K562 (cell line): Measurements from ENCODE around the gene ITPR2. TPM values are rescaled to one million over a fixed set of nuclear protein-coding genes. Genes with fewer than 3 reads are reported as not detected.

ENCODE experiments used
- ADNP ChIP-seq: fragments of 200-800 bp; sonication (Bioruptor generic); IDR thresholded peaks from 2 replicates; pipeline ENCODE4 v1.6.1; 2016; ENCODE audit warnings: missing genetic modification characterization, missing compliant biosample characterization
- BCL6 ChIP-seq: fragments of 250-450 bp; sonication (Bioruptor Pico); IDR thresholded peaks from 2 replicates; pipeline ENCODE4 v1.4.0; 2020
- MAFG ChIP-seq: fragments of 450-650 bp; conservative IDR thresholded peaks from 2 replicates; pipeline ENCODE4 v1.6.1; 2016; ENCODE audit warnings: missing genetic modification characterization, missing compliant biosample characterization
- NFYB ChIP-seq: IDR thresholded peaks from 2 replicates; pipeline ENCODE4 v1.6.1; 2011; ENCODE audit warnings: mild to moderate bottlenecking, moderate library complexity; ENCODE audit not compliant: insufficient read length; ENCODE audit errors: extremely low read depth
- NRF1 ChIP-seq, 2 experiments: fragments of 450-650 bp; IDR thresholded peaks in 1 of 2; conservative IDR thresholded peaks in 1 of 2; 2 replicates each; pipeline ENCODE4 v1.6.1; 2014; ENCODE audit warnings: mild to moderate bottlenecking in 2 of 2
- RAD21 ChIP-seq, 2 experiments: fragments of 250-450 bp in 1 of 2; fragments of 450-650 bp in 1 of 2; sonication (Bioruptor Pico) in 1 of 2; formaldehyde crosslinking in 1 of 2; IDR thresholded peaks in 1 of 2; conservative IDR thresholded peaks in 1 of 2; 2 replicates each; pipeline versions ENCODE4 v1.4.0 to v1.8.0; 2020 to 2022; ENCODE audit warnings: mild to moderate bottlenecking in 2 of 2, moderate library complexity in 1 of 2
- SMC3 ChIP-seq: conservative IDR thresholded peaks from 2 replicates; pipeline ENCODE4 v1.6.1; 2011; ENCODE audit warnings: low read depth, low read length, improper control_type of control experiment; ENCODE audit not compliant: insufficient read depth
- TBL1XR1 ChIP-seq, 2 experiments: IDR thresholded peaks; 2 replicates each; pipeline ENCODE4 v1.6.1; 2012; ENCODE audit warnings: improper control_type of control experiment in 2 of 2, low read length in 2 of 2, mild to moderate bottlenecking in 1 of 2
- ZEB2 ChIP-seq: fragments of 450-650 bp; IDR thresholded peaks from 2 replicates; pipeline ENCODE4 v1.6.1; 2016
- ZNF561 ChIP-seq: fragments of 450-650 bp; formaldehyde crosslinking; conservative IDR thresholded peaks from 2 replicates; pipeline ENCODE4 v1.4.0; 2020; ENCODE audit warnings: mild to moderate bottlenecking, moderate library complexity
- polyA plus RNA-seq, 8 experiments: library from polyadenylated mRNA; depleted of rRNA in 4 of 8; stranded (reverse) in 5 of 8; unstranded in 3 of 8; fragments of >200 nt; fragmentation: Nextera tagmentation in 2 of 8; fragmentation: Illumina TruSeq in 1 of 8; extraction: Ambion mirVana in 2 of 8; extraction: Trizol in 1 of 8; gene quantifications; 2 replicates each; pipeline versions ENCODE4 v1.2.1 to v1.2.3, GENCODE V29; 2011 to 2014; ENCODE audit warnings: inconsistent platforms in 1 of 8, missing spikeins in 1 of 8
- total RNA-seq, 7 experiments: library from RNA; depleted of rRNA in 6 of 7; stranded (reverse); fragments of >200 nt in 6 of 7; fragmentation: Illumina TruSeq in 2 of 7; extraction: Trizol in 2 of 7; gene quantifications; 2 replicates each; pipeline versions ENCODE4 v1.2.1 to v1.2.3, GENCODE V29; 2011 to 2021; ENCODE audit warnings: low replicate concordance in 1 of 7
- TF ChIP-seq, protein P1 (sequence below), 3 experiments: fragments of 200-800 bp in 1 of 3; fragments of 250-450 bp in 1 of 3; fragments of 450-650 bp in 1 of 3; sonication (Bioruptor Pico) in 1 of 3; sonication (Bioruptor generic) in 1 of 3; formaldehyde crosslinking in 1 of 3; IDR thresholded peaks; 2 replicates each; pipeline versions ENCODE4 v1.6.1 to v1.8.0; 2016 to 2022; ENCODE audit warnings: mild to moderate bottlenecking in 2 of 3, missing genetic modification characterization in 2 of 3, missing compliant biosample characterization in 1 of 3, moderate library complexity in 1 of 3
- TF ChIP-seq, protein P2 (sequence below), 2 experiments: fragments of 450-650 bp; formaldehyde crosslinking in 1 of 2; IDR thresholded peaks; 2 replicates each; pipeline versions ENCODE4 v1.4.0 to v1.6.1; 2014 to 2020; ENCODE audit warnings: mild to moderate bottlenecking in 2 of 2, borderline replicate concordance in 1 of 2, low read depth in 1 of 2
- TF ChIP-seq, protein P3 (sequence below), 3 experiments: IDR thresholded peaks in 2 of 3; conservative IDR thresholded peaks in 1 of 3; 2 replicates each; pipeline ENCODE4 v1.5.1; 2011 to 2012; ENCODE audit warnings: low read length in 3 of 3, mild to moderate bottlenecking in 3 of 3, control low read depth in 2 of 3, improper control_type of control experiment in 1 of 3, inconsistent platforms in 1 of 3, low read depth in 1 of 3, mixed read lengths in 1 of 3, moderate library complexity in 1 of 3; ENCODE audit not compliant: insufficient read depth in 2 of 3

The ITPR2 gene
- total and polyA plus RNA-seq, 9 of the 15 experiments (the other 6 are each of a cell fraction or from before 2014, with no cell fraction given) = 0.21 to 3.3 (median 0.95) TPM

DNA sequence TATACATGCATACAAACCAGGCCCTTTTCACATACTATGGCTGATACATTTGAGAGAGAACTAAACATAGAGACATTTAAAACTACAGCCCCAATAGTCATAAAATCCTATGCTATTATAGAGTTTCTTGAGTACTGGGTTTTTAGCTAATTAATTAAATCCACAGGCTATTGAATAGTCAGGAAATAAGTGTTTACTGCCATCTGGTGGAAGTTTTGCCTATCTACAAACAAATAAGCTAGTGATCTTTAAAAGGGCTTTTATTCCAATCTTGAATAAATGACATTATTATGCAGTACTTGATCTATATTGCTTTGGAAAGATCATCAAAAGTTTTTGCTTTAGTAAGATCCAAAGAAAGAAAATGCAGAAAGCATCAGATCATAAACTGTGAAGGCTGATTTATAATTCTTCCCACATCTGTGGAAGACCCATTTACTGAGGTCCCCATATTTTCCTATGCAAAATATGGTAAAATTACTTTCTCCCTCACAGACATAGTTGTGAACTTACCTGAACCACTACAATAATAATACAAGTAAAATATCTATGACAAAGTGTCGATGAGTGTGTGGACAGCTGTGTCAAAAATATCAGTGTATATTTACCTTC lies 131.3 kb downstream of the ITPR2 start (continued):
- TF ChIP-seq, protein P1, sequence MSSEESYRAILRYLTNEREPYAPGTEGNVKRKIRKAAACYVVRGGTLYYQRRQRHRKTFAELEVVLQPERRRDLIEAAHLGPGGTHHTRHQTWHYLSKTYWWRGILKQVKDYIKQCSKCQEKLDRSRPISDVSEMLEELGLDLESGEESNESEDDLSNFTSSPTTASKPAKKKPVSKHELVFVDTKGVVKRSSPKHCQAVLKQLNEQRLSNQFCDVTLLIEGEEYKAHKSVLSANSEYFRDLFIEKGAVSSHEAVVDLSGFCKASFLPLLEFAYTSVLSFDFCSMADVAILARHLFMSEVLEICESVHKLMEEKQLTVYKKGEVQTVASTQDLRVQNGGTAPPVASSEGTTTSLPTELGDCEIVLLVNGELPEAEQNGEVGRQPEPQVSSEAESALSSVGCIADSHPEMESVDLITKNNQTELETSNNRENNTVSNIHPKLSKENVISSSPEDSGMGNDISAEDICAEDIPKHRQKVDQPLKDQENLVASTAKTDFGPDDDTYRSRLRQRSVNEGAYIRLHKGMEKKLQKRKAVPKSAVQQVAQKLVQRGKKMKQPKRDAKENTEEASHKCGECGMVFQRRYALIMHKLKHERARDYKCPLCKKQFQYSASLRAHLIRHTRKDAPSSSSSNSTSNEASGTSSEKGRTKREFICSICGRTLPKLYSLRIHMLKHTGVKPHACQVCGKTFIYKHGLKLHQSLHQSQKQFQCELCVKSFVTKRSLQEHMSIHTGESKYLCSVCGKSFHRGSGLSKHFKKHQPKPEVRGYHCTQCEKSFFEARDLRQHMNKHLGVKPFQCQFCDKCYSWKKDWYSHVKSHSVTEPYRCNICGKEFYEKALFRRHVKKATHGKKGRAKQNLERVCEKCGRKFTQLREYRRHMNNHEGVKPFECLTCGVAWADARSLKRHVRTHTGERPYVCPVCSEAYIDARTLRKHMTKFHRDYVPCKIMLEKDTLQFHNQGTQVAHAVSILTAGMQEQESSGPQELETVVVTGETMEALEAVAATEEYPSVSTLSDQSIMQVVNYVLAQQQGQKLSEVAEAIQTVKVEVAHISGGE (CRISPR knock-in tag; IDR thresholded peaks at IDR 0.05) = no peak
- no peak for TF ChIP-seq MAFG (tag)
- TF ChIP-seq TBL1XR1 (IDR thresholded peaks at IDR 0.05; ENCODE audit: low read length in 2 of 2) = no peak
- TF ChIP-seq ZNF561 = no peak
- TF ChIP-seq, protein P2, sequence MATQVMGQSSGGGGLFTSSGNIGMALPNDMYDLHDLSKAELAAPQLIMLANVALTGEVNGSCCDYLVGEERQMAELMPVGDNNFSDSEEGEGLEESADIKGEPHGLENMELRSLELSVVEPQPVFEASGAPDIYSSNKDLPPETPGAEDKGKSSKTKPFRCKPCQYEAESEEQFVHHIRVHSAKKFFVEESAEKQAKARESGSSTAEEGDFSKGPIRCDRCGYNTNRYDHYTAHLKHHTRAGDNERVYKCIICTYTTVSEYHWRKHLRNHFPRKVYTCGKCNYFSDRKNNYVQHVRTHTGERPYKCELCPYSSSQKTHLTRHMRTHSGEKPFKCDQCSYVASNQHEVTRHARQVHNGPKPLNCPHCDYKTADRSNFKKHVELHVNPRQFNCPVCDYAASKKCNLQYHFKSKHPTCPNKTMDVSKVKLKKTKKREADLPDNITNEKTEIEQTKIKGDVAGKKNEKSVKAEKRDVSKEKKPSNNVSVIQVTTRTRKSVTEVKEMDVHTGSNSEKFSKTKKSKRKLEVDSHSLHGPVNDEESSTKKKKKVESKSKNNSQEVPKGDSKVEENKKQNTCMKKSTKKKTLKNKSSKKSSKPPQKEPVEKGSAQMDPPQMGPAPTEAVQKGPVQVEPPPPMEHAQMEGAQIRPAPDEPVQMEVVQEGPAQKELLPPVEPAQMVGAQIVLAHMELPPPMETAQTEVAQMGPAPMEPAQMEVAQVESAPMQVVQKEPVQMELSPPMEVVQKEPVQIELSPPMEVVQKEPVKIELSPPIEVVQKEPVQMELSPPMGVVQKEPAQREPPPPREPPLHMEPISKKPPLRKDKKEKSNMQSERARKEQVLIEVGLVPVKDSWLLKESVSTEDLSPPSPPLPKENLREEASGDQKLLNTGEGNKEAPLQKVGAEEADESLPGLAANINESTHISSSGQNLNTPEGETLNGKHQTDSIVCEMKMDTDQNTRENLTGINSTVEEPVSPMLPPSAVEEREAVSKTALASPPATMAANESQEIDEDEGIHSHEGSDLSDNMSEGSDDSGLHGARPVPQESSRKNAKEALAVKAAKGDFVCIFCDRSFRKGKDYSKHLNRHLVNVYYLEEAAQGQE (IDR thresholded peaks at IDR 0.05; ENCODE audit: borderline replicate concordance) = peak; percentile 75; the same call in 1 of the 2 replicates
- TF ChIP-seq, protein P2 (CRISPR knock-in tag; IDR thresholded peaks at IDR 0.05; ENCODE audit: low read depth) = no peak
- TF ChIP-seq, protein P3, sequence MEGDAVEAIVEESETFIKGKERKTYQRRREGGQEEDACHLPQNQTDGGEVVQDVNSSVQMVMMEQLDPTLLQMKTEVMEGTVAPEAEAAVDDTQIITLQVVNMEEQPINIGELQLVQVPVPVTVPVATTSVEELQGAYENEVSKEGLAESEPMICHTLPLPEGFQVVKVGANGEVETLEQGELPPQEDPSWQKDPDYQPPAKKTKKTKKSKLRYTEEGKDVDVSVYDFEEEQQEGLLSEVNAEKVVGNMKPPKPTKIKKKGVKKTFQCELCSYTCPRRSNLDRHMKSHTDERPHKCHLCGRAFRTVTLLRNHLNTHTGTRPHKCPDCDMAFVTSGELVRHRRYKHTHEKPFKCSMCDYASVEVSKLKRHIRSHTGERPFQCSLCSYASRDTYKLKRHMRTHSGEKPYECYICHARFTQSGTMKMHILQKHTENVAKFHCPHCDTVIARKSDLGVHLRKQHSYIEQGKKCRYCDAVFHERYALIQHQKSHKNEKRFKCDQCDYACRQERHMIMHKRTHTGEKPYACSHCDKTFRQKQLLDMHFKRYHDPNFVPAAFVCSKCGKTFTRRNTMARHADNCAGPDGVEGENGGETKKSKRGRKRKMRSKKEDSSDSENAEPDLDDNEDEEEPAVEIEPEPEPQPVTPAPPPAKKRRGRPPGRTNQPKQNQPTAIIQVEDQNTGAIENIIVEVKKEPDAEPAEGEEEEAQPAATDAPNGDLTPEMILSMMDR (IDR thresholded peaks at IDR 0.05 in 2 of 3, conservative IDR thresholded peaks at IDR 0.05 in 1 of 3; ENCODE audit: insufficient read depth in 2 of 3, low read depth in 1 of 3, low read length in 3 of 3) = peak in 2 of 3 experiments; percentile 40 to 77; a peak in 4 of 6 replicates
- TF ChIP-seq ADNP = no peak
- TF ChIP-seq RAD21 (CRISPR knock-in tag; conservative IDR thresholded peaks at IDR 0.05 in 1 of 2, IDR thresholded peaks at IDR 0.05 in 1 of 2) = peak; percentile 91 to 94
- no peak for TF ChIP-seq NRF1 (conservative IDR thresholded peaks at IDR 0.05 in 1 of 2, IDR thresholded peaks at IDR 0.05 in 1 of 2)
- no peak for TF ChIP-seq ZEB2
- TF ChIP-seq NFYB = no peak
- TF ChIP-seq BCL6 (CRISPR knock-in tag) = no peak
- TF ChIP-seq SMC3 = peak; percentile 53; the same call in 1 of the 2 replicates
